NK-92 treated with Interleukin-12 subunit alpha and Interleukin-12 subunit beta, amount 100 ng/mL, for 24 hours (cell line): Measurements from ENCODE around the gene IDUA.
"Not testable (repeated sequence)": the region's sequence is repeated elsewhere in the genome, so short reads cannot be mapped to it uniquely, and the experiment has no call there.

ENCODE experiments used
- DNase-seq: peaks from one replicate; lab custom pipeline; 2025; lab: John Stamatoyannopoulos, UW

Gene IDUA

DNA sequence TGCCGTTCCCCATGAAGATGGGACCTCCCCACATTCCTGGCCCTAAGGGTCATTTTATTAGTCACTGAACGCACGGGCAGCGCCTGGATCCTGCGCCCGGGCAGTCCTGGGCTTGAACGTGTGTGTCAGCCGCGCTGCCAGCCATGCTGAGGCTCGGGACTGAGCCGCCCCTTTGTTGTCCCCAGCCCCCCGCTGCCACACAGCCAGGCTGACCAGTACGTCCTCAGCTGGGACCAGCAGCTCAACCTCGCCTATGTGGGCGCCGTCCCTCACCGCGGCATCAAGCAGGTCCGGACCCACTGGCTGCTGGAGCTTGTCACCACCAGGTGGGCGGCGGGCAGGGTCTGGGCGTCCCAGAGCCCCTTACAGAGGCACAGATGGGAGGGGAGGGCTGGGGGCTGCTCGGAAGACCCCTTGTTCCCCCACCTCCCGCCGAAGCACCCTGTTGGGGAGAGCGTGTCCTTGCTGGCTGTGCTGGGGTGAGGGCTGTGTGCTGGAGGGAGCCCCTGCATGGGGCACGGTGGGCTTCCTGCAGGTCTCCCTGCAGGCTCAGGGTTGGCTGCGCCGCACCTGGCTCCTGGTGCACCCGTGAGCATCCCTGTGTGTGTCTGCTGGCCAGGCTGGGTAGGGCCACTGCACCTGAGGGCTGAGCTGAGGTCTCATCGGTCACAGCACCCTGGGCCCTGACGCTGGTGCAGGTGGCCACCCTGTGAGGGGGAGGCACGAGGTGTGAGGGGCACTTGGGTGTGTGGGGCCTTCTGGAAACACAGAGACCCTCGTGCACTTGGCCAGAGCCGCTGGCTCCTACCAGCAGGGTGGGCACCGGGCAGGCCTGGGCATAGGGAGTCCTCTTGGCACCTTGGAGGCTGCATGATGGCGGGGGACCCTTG is 1.0 kb downstream of the IDUA start:
- no peak for DNase-seq

DNA sequence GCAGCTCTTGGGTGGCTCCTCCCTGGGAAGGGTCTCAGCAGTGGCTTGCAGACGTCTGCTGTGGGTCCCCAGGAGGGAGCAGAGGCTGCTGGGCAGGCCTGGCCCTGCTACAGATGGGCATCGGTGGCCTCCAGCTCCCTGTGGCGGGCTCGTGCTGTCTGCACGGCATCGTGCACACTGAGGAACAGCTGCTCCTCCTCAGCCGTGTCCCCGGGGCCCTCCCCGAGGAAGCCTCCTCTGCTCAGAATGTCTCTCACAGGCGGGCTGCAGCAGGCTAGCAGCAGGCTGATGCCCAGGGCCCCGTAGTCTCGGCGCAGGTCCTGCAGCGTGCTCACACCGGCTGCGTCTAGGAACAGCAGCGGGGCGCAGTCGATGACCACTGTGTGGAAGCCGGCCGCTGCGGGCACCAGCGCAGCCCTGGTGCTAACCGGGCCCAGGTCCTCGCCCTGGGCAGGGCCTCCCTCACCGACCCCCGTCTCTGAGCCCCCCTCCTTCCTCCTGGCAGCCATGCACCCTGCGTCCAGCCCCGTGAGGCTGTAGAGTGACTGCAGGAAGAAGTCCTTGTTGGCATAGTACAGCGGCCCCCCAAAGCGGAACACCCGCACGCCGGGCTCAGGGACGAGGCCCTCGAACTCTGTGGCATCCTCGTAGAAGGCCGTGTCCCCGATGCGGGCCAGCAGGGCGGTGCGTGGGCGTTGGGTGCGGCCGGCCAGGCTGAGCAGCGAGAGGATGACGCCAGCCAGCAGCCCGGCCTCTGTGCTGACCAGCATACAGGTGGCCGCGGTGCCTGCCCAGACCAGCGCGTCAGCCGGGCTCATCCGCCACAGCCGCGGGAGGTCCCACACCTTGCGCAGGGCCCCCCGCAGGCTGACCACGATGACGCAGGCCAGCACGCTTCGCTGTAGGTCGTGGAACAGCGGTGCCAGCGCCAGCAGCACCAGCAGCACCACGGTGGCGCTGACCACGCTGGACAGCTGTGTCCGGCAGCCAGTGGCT is 2.2 kb downstream of the IDUA start:
- no peak for DNase-seq

DNA sequence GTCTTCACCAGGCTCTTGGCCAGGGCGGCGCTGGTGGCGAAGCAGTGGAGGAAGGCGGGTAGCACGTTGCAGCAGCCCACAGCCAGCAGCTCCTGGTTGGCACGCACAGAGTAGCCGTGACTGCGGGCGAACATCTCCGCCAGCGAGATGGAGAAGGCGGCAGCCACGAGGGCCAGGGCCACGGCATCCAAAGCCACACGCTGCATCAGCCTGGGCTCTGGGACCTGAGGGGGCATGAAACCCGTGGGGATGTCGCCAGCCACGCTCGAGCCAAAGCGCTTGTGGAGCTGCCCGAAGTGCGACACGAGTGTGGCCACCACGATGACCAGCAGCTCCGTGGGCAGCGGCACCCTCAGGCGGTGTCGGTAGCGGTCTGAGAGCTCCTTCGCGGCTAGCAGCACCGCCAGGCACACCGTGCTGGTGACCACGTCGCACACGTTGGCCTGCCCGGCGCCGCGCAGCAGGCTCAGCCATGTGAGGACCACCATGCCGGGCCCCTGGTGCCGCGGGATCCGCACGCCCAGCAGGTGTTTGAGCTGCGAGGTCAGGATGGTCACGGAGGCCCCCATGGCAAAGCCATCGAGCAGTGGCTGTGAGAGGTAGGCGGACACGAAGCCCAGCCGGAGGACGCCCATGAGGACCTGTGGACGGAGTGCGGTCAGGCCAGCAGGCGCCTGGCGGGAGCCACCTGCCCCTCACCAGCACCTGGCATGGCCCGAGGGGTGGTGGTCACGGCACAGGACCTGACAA is 3.1 kb downstream of the IDUA start:
- no peak for DNase-seq

DNA sequence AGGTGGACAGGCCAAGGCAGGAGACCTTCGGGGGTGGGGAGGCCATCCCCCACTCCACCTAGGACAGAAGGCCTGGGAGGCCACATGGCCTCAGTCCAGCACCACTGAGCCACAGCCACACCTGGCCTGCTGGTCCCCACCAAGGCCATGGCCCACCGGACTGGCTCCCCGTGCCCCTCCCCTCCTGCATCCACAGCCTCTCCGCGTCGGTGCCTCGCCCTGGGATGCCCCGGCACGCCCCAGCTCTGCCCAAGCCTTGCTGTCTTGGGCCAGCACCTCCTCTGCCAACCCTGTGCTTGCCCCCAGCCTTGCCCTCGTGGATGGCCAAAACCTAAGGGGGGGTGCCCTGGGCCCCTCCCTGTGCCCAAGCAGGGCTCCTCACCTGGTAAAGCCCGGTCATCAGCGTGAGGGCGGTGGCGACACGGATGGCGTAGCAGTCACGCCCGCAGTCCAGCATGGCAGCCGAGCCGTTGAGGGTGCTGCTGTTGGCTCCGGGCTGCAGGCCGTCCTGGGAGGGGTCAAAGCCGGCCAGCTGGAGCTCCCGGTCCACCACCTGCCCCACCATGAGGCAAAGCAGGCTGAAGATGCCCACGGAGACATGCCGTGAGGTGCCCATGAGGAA is 4.0 kb downstream of the IDUA start:
- DNase-seq = no peak

DNA sequence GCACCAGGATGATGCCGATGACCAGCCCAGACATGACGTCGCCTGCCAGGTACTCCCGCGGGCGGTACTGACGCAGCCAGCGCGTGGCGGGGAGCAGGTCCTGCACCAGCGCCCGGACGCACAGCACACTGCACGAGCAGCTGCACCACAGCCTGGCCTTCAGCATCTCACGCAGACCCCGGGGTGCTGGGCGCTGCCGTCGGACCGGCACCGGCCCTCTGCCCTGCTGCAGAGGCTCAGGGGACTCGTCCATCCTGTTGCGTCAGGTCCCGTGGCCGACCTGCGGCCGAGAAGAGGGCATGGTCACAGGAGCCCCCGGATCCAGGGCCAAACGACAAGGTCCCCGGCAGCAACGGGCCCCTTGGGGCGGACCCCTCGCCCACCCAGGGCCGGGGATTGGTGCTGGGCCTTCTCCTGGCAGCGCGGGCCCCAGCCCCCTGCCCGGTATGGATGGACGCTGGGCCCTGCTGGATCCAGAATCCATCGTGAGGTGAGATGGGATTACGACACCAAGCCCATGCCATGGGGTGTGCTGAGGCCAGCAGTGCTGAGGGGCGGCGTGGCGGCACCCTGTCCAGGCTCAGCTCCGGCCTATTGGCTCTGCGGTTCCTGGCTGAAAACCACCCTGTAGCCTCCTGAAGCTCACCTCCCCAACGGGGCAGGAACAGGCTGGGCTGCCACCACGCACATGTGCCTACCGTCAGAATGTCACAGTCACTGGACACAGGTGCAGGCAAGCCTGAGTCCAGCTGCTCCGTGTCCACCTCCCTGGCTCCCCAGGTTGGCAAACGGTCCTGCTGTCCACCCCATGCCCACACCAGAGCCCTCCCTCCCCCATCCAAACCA is 4.8 kb downstream of the IDUA start:
- no peak for DNase-seq

DNA sequence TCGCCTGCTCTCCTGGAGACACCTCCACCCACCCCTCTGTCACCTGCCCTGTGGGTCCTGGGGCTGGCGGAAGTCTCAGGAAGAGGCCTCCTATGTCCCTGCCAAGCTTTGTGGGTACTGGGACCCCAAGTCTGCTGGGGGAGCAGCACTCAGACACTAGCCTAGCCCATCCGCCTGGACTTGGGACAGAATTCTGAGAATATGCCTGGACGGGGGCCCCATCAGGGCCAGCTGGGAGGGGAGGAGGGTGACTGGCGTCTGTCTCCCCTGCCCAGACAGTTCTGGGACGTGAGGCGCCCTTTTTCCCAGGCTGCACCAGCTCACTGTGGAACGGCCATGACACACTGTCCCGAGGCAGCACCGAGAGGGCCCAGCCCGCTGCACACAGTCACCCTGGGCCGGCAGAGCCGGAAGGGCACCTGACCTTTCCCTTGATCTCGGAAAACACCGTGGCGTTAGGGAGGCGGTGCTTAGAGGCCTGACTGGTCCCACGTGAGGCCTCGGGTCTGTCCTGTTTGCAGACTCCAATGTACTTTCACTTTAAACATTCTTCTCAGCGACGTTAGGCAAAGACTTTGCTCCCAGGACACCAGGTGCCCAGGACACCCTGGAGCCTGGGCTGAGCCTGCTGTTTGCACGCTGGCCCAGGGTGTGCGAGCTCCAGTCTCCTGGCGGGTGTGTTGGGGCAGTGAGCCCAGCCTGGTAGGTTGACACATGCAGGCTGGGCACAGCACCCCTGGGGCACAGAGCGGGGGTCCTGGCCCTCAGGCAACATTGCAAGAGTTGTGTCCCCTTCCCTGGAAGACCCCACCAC is 5.7 kb downstream of the IDUA start:
- no peak for DNase-seq

DNA sequence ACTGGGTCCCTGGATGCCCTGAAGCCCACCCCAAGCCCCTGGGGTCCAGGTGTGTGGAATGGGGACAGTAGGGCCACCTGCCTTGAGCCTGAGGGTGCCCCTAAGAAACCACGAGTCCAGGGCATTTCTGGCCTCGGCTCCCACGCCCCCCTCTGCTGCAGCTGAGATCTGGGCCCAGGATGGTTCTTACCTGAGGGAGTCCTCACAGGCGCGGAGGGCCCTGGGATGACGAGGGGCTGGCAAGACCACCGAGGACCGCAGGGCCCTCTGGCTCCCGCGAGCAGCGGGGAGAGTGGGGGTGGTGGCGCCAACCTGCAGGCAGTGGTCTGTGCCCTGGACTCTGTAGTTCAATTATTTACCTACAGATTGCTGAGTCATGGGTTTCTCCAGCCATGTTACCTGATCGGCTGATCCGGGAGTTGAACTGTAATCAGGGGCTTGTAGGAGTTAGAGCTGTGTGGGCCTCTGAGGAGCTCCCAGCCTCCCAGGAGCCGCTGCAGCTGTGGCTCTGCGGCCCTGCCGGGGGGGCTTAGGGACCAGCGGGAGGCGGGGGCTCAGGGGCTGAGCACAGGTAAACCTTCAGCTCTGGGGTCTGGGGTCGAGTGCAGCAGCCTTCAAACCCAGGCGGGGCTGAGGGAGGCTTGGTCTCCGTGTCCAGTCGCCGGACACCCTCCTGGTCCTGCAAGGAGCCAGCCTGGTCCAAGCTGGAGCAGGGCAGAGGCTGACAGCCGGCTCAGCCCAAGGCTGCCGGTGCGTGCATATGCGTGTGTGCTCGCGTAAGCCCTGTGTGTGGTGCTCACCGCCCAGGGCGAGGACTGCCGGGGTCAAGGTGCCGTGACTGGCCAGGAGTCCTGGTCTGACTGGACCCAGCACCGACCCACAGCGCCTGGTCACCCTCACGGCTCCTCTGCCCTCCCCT is 6.5 kb downstream of the IDUA start, which contains the start of gene SLC26A1:
TSS of gene SLC26A1 (minus strand) at position 294 of the 919 bp plus-strand sequence. CDS start 1,701 bp downstream, outside the sequence.
- no peak for DNase-seq

DNA sequence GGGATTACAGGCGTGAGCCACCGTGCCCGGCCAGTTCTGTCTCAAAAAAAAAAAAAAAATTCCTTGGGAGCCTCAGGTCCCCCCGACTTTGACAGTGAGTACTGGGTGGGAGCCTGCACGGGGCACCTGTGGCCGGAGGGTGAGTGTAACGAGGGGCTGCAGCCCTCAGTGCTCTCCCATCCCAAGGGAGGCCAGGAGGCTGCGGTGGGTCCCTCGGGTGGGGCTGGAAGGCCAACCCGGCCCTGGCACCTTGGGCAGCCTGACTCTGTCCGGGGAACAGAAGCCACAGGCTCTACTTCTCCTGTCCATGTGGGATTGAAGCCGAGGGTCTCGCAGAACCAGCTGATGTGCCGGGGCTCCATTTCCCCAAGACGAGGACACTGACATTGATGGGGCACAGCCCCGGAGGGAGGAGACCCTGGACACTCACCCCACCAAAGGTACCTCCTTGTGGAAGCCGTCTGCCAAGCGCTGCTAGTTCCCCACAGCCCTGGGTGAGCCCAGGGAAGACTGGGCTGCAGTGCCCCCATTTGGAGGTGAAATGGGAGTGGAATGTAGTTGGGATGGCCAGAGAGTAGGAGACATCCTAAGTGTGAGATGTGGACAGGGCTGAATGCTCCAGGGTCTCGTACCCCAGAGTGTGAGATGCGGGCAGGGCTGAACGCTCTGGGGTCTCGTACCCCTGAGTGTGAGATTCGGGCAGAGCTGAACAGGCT is 8.6 kb downstream of the IDUA start:
- DNase-seq = no peak

DNA sequence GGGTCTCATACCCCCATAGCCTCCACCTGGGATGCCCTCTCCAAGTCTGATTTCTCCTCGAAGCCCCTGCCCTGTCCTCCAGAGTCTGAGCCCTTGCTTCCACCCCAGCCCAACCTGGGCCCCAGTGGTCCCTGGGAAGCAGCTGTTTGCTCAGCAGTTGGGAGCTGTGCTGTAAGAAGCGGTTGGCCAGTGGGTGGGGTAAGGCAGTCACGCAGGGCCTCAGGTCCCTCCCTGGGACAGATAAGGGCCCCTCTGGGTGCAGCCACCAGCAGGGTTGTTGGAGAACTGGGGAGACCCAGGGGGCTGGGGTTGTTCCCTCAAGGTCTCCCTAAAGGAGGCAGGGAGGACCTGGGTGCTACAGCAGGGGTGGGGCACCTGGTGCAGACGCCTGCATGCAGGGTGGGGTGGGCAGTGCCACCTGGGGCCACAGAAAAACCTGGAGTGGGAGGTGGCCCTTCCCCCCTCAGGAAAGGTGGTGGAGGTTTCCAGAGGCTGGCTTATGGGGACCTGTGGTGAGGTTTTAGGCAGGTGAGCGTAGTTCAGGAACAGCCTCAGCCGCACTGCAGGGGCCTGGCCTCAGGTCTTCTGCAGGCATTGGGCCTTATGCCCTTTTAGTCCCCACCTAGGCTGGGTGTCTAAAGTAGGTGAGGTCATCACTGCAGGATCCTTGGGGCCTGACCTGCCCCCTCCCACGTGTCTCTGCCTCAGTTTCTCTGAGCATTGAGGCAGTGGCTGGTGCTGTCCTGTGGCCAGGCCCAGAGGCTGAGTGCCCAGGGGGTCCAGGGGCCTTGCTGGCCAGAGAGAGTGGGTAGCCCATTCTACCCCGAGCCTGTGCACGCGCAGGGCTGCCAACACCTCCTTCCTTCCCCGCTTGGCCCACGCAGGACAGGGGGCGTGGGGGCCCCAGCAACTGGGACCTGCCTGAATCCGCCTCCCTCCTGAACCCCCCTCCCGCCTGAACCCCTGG is 9.5 kb downstream of the IDUA start:
- DNase-seq = no peak

DNA sequence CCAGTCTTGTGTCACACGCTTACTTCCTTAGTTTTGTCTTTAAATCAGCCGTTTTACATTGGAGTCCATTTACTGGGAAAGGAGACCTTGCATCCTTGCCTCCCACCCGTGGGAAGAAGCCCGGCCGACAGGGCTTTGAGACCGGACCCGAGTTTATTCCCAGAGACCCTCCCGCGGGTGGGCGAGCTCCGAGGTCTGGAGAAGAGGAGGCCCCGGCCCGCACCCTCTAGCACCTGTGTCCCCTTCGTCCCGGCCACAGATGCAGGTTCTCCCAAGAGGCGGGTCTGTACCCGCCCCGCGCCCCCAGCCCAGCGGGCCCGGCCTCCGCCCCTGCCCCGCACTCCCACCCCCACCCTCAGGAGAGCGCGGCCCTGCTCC is 10.1 kb downstream of the IDUA start:
- DNase-seq = no peak

DNA sequence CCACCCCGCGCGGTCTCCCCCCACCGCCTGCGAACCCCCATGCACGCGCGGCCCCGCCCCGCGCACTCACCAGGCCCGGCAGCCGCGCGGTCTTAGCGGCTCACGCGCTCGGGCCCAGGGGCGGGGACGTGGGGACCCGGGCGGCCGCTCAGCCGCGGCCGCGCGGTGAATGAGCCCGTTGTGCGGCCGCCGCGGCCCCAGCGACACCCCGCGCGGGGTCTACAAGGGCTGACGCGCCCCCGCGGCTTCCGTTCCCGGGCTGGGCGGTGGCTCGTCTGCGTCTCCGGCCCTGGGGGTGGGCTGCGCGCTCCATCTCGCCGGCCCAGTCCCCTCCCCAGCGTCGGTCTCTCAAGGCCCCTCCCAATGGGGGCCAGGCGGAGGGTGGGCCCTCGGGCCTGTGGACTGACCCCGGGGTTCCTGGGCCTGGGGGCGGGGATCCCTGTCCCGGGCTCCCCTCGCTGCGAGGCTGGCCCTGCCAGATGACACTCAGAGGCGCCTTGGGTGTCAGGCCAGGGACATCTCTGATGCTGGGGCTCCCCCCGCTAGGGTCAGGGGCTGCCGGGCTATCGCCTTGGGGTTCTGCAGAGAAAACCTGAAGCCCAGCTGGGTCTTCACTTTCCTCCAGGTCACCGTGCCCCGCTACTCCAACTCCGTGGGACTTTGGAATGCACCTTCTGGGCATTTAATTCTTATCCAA is 10.7 kb downstream of the IDUA start:
- DNase-seq = no peak

DNA sequence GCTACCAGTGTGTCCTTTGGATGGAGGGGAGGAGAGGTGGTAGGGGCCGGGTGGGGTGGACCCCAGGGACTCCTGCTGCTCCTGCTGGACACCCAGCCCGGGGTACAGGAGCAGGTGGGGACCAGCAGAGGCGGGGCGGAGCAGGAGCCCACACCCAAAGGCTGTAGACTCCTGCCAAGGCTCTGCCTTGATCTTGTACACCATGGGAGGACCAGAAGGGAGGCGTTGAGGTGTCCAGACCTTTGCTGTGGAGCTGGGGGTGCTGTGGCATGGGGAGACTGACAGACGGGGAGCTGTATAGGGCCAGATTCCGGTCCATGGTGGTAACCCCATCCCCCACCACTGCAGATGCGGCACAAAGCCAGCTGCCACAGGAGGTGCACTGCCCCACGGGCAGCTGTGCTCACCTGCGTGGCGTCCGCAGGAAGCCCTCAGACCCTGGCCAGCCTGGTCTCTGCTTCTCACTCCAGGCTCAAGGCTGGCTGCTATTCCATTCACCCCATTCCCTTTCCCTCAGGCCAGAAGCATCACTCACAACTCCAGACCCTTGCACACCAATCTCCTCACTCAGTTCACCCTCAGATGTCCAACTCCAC is 11.3 kb downstream of the IDUA start:
- DNase-seq = no peak

DNA sequence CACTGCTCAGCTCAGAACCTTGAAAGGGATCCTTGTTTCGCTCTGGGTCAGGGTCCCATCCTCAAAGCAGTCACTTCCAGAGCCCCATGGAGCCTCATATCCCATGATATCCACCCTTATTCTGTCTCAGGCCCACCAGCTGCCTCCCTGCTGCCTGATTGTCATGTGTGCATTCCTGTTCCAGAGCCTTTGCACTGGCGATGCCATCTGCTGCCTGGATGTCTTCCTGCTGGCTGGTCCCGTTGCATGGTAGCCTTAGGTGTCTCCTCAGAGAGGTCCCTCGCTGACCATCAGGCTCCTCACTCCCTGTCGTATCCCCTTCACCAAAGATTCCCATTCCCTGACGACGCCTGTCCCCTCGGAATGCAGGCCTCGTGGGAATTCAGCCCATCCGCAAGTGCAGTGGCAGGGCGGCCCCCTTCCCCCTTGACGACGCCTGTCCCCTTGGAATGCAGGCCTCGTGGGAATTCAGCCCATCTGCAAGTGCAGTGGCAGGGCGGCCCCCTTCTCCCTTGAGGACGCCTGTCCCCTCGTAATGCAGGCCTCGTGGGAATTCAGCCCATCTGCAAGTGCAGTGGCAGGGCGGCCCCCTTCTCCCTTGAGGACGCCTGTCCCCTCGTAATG is 12.5 kb downstream of the IDUA start:
- DNase-seq = not testable (repeated sequence)

DNA sequence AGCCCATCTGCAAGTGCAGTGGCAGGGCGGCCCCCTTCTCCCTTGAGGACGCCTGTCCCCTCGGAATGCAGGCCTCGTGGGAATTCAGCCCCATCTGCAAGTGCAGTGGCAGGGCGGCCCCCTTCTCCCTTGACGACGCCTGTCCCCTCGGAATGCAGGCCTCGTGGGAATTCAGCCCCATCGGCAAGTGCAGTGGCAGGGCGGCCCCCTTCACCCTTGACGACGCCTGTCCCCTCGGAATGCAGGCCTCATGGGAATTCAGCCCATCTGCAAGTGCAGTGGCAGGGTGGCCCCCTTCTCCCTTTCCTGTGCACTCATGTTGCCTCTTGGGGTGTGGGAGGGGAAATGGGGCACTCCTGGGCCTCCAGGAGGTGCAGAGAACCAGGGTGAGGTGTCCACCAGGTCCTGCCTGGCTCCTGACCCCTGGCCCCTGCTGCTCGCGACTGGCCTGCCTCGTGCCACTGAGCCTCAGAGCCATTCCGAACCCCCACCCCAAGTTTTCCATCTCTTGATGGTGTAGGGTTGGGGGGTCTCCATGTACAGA is 13.1 kb downstream of the IDUA start:
- no peak for DNase-seq

DNA sequence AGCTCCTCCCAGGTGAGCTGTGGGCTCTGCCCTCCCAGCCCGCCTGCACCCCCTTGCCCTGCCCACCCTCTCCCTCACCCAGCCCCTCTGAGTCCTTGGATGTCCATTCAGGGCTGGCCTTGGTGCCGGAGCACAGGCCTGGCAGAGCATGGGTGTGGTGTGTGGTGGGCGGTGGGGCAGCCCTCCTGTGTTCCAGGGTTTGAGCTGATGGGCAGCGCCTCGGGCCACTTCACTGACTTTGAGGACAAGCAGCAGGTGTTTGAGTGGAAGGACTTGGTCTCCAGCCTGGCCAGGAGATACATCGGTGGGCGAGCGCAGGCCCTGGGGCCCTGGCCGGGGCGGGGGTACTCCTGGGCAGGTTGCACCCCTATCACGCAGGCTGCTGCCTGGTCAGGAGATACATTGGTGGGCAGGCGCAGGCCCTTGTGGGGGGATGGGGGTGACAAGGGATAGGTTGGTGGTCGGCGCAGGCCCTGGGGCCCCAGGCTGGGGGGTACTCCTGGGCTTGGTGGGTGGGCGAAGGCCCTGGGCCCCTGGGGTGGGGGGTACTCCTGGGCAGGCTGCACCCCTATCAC is 13.9 kb downstream of the IDUA start:
- no peak for DNase-seq
